WTC11 (cell line): ENCODE results near the gene SERPINH1. TPM values are rescaled to one million over a fixed set of nuclear protein-coding genes. Genes with fewer than 3 reads are reported as not detected.

Experiments used
- ATAC-seq: fragments of 200-7000 bp; cut with Tn5 transposase; 2 replicates; pipeline ENCODE4 v1.10.0; 2021; ENCODE audit warnings: mild to moderate bottlenecking, moderate library complexity
- CTCF ChIA-PET: fragments of 300-600 bp; sonication (Branson Sonifier 250); formaldehyde crosslinking; loops from one replicate; lab custom pipeline; 2021; ENCODE audit warnings: antibody characterized with exemption; lab: Charles Lee
- POLR2A ChIA-PET: fragments of 350-600 bp; sonication (Branson Sonifier 250); formaldehyde crosslinking; loops from one replicate; lab custom pipeline; 2021; ENCODE audit warnings: antibody characterized with exemption; lab: Charles Lee
- DNase-seq: peaks from one replicate; pipeline ENCODE4 v3.0.0; 2021; ENCODE audit warnings: low spot score
- H3K27ac Mint-ChIP-seq: 2 replicates; pipeline ENCODE4 v1.8.0; 2021; ENCODE audit warnings: mixed read lengths
- H3K27me3 Mint-ChIP-seq: 2 replicates; pipeline ENCODE4 v1.8.0; 2021; ENCODE audit warnings: low read depth, mild to moderate bottlenecking, moderate library complexity, mixed read lengths
- H3K36me3 Mint-ChIP-seq: 2 replicates; pipeline ENCODE4 v1.8.0; 2021; ENCODE audit warnings: mixed read lengths
- H3K4me1 Mint-ChIP-seq: 2 replicates; pipeline ENCODE4 v1.8.0; 2022; ENCODE audit warnings: mixed read lengths
- H3K4me3 Mint-ChIP-seq: 2 replicates; pipeline ENCODE4 v1.8.0; 2021; ENCODE audit warnings: mild to moderate bottlenecking, moderate library complexity, mixed read lengths
- H3K9me3 Mint-ChIP-seq: 2 replicates; pipeline ENCODE4 v1.8.0; 2021; ENCODE audit warnings: mixed read lengths
- ATF1 ChIP-seq: sonication (generic); formaldehyde crosslinking; IDR thresholded peaks from 2 replicates; pipeline ENCODE4 v1.8.1; 2023; ENCODE audit warnings: mild to moderate bottlenecking, moderate library complexity, missing genetic modification reagents
- ATF2 ChIP-seq: sonication (generic); formaldehyde crosslinking; IDR thresholded peaks from 2 replicates; pipeline ENCODE4 v1.8.1; 2022; ENCODE audit warnings: low read depth, missing genetic modification reagents, borderline replicate concordance
- CTCF ChIP-seq: fragments of 200-600 bp; IDR thresholded peaks from 2 replicates; pipeline ENCODE4 v1.8.0; 2022; ENCODE audit warnings: antibody characterized with exemption
- E2F4 ChIP-seq: sonication (generic); formaldehyde crosslinking; IDR thresholded peaks from 2 replicates; pipeline ENCODE4 v1.8.1; 2022; ENCODE audit warnings: low read depth, mild to moderate bottlenecking, moderate library complexity, missing genetic modification reagents, borderline replicate concordance
- ELF4 ChIP-seq: sonication (generic); formaldehyde crosslinking; IDR thresholded peaks from 2 replicates; pipeline ENCODE4 v1.8.1; 2022; ENCODE audit warnings: low read depth, mild to moderate bottlenecking, moderate library complexity, missing genetic modification reagents
- ETV6 ChIP-seq: sonication (generic); formaldehyde crosslinking; IDR thresholded peaks from 2 replicates; pipeline ENCODE4 v1.8.1; 2022; ENCODE audit warnings: mild to moderate bottlenecking, missing genetic modification reagents
- FOXK1 ChIP-seq: sonication (generic); formaldehyde crosslinking; IDR thresholded peaks from 2 replicates; pipeline ENCODE4 v1.8.0; 2022; ENCODE audit warnings: mild to moderate bottlenecking, moderate library complexity, missing genetic modification reagents
- FOXP4 ChIP-seq: sonication (generic); formaldehyde crosslinking; IDR thresholded peaks from 2 replicates; pipeline ENCODE4 v1.8.0; 2022; ENCODE audit warnings: mild to moderate bottlenecking, missing genetic modification reagents
- GABPB1 ChIP-seq: sonication (generic); formaldehyde crosslinking; IDR thresholded peaks from 2 replicates; pipeline ENCODE4 v1.8.1; 2023; ENCODE audit warnings: mild to moderate bottlenecking, missing genetic modification reagents
- GTF2I ChIP-seq: fragments of 250-450 bp; sonication (Bioruptor Pico); conservative IDR thresholded peaks from 2 replicates; pipeline ENCODE4 v1.4.0; 2021; ENCODE audit warnings: mild to moderate bottlenecking
- IRF2 ChIP-seq: sonication (generic); formaldehyde crosslinking; IDR thresholded peaks from 2 replicates; pipeline ENCODE4 v1.8.0; 2022; ENCODE audit warnings: low read depth, missing genetic modification reagents, borderline replicate concordance
- KAT7 ChIP-seq: sonication (generic); formaldehyde crosslinking; IDR thresholded peaks from 2 replicates; pipeline ENCODE4 v1.8.1; 2023; ENCODE audit warnings: missing genetic modification reagents, mild to moderate bottlenecking, borderline replicate concordance
- MAX ChIP-seq: sonication (generic); formaldehyde crosslinking; IDR thresholded peaks from 2 replicates; pipeline ENCODE4 v1.8.0; 2022; ENCODE audit warnings: mild to moderate bottlenecking, missing genetic modification reagents
- MXD4 ChIP-seq: fragments of 250-450 bp; sonication (Bioruptor Pico); IDR thresholded peaks from 2 replicates; pipeline ENCODE4 v1.8.0; 2021; ENCODE audit warnings: mild to moderate bottlenecking, moderate library complexity, borderline replicate concordance
- NFE2L1 ChIP-seq: sonication (generic); formaldehyde crosslinking; IDR thresholded peaks from 2 replicates; pipeline ENCODE4 v1.8.1; 2023; ENCODE audit warnings: missing genetic modification reagents
- PRRX2 ChIP-seq: fragments of 250-450 bp; sonication (Bioruptor Pico); IDR thresholded peaks from 2 replicates; pipeline ENCODE4 v1.8.0; 2021; ENCODE audit warnings: mild to moderate bottlenecking
- TEAD1 ChIP-seq: sonication (generic); formaldehyde crosslinking; IDR thresholded peaks from 2 replicates; pipeline ENCODE4 v1.8.0; 2022; ENCODE audit warnings: mild to moderate bottlenecking, missing genetic modification reagents
- ZNF232 ChIP-seq: sonication (generic); formaldehyde crosslinking; IDR thresholded peaks from 2 replicates; pipeline ENCODE4 v1.8.0; 2022; ENCODE audit warnings: mild to moderate bottlenecking, missing genetic modification reagents
- ZNF263 ChIP-seq: sonication (generic); formaldehyde crosslinking; IDR thresholded peaks from 2 replicates; pipeline ENCODE4 v1.8.1; 2022; ENCODE audit warnings: low read depth, mild to moderate bottlenecking, moderate library complexity, missing genetic modification reagents
- ZNF281 ChIP-seq: sonication (generic); formaldehyde crosslinking; IDR thresholded peaks from 2 replicates; pipeline ENCODE4 v1.8.0; 2023; ENCODE audit warnings: mild to moderate bottlenecking, missing genetic modification reagents
- ZNF423 ChIP-seq: fragments of 250-450 bp; sonication (Bioruptor Pico); IDR thresholded peaks from 2 replicates; pipeline ENCODE4 v2.1.2; 2022; ENCODE audit warnings: mild to moderate bottlenecking, moderate library complexity
- total RNA-seq: library from RNA; stranded (reverse); gene quantifications from 3 replicates; pipeline ENCODE4 v1.2.3, GENCODE V29; 2021

Gene SERPINH1
- total RNA-seq, 1 experiment from 2014 or later: 411 TPM

- Mint-ChIP-seq H3K27me3 (no peaks in the 10 kb centered on the region), H3K36me3 (peaks cover 10% of the 10 kb centered on the region), H3K9me3 (no peaks in the 10 kb centered on the region), H3K27ac (peak overlapping the region; percentile 55), H3K4me3 (peak overlapping the region; percentile 96), H3K4me1 (peaks cover 75% of the 10 kb centered on the region)
- ATAC-seq (no peak), DNase-seq (no peak)
- CTCF ChIA-PET: interaction anchor here (1.2 to 6.1 kb wide), 8 partner anchors 8 to 116 kb away, joined by 3 to 69 read pairs (median 6); no protein-coding TSS in a partner anchor
- no peak for TF ChIP-seq IRF2 (CRISPR knock-in tag)
- peak; percentile 37 for TF ChIP-seq ZNF423
- POLR2A ChIA-PET: interaction anchor here (1.0 to 1.3 kb wide), 2 partner anchors 12 to 22 kb away, joined by 3 to 4 read pairs; no protein-coding TSS in a partner anchor
These were observed 516 bp upstream of the SERPINH1 start for GRCh38 chr11:75561426-75562047.

- no peaks in the 10 kb centered on the region for H3K9me3 Mint-ChIP-seq
- H3K27ac Mint-ChIP-seq: peak overlapping the region; percentile 99
- peaks cover 66% of the 10 kb centered on the region for H3K4me1 Mint-ChIP-seq
- TF ChIP-seq FOXP4 (CRISPR knock-in tag) (no peak), ELF4 (CRISPR knock-in tag) (no peak), FOXK1 (CRISPR knock-in tag) (no peak), TEAD1 (0 out of 2 replicates have a peak, but pooled peaks have one; percentile 15), GABPB1 (CRISPR knock-in tag) (no peak; the same call in 1 of the 2 replicates), ZNF281 (CRISPR knock-in tag) (peak; percentile 84; the same call in 1 of the 2 replicates), MXD4 (CRISPR knock-in tag) (no peak), KAT7 (CRISPR knock-in tag) (no peak), NFE2L1 (CRISPR knock-in tag) (no peak), ATF1 (CRISPR knock-in tag) (no peak), ZNF232 (no peak), MAX (CRISPR knock-in tag) (no peak; the same call in 1 of the 2 replicates), CTCF (no peak), ETV6 (CRISPR knock-in tag) (peak; percentile 76; the same call in 1 of the 2 replicates), PRRX2 (CRISPR knock-in tag) (no peak), E2F4 (CRISPR knock-in tag) (no peak), GTF2I (CRISPR knock-in tag) (no peak), ZNF263 (CRISPR knock-in tag) (no peak), ATF2 (CRISPR knock-in tag) (no peak)
These were observed 907 bp downstream of the SERPINH1 start for GRCh38 chr11:75562836-75563484.

More at GRCh38 chr11:75562836-75563484, 907 bp downstream of the SERPINH1 start:
- DNase-seq (peak; percentile 83), ATAC-seq (peak; percentile 63)
- no peaks in the 10 kb centered on the region for H3K27me3 Mint-ChIP-seq
- peak overlapping the region; percentile 96 for H3K4me3 Mint-ChIP-seq
- CTCF ChIA-PET: interaction anchor here (0.5 to 6.1 kb wide), 14 partner anchors 9 to 349 kb away, joined by 3 to 69 read pairs (median 8); no protein-coding TSS in a partner anchor
- peaks cover 21% of the 10 kb centered on the region for H3K36me3 Mint-ChIP-seq
- POLR2A ChIA-PET: interaction anchor here (0.6 to 3.3 kb wide), 8 partner anchors 9 to 112 kb away, joined by 3 to 35 read pairs (median 4); partner anchors contain the start of gene GDPD5
